HEK293 (cell line): ENCODE measurements around the gene CHST8.
A peak's percentile ranks its signal among the peaks of the same experiment; 100 is the strongest.

Experiments
- AEBP2 ChIP-seq: fragments of 450-650 bp; formaldehyde crosslinking; IDR thresholded peaks from 2 replicates; pipeline ENCODE4 v1.5.1; 2016; ENCODE audit warnings: missing biosample characterization, missing genetic modification characterization, borderline replicate concordance
- EGR2 ChIP-seq: fragments of 450-650 bp; formaldehyde crosslinking; IDR thresholded peaks from 2 replicates; pipeline ENCODE4 v1.5.1; 2016; ENCODE audit warnings: low read depth, missing biosample characterization, missing genetic modification characterization
- HIC1 ChIP-seq: fragments of 450-650 bp; formaldehyde crosslinking; IDR thresholded peaks from 2 replicates; pipeline ENCODE4 v1.5.1; 2016; ENCODE audit warnings: missing biosample characterization, missing genetic modification characterization
- IKZF3 ChIP-seq: fragments of 450-650 bp; IDR thresholded peaks from 2 replicates; pipeline ENCODE4 v1.5.0; 2018; ENCODE audit warnings: missing biosample characterization, mild to moderate bottlenecking, missing genetic modification characterization, moderate library complexity
- KLF1 ChIP-seq: fragments of 450-650 bp; formaldehyde crosslinking; IDR thresholded peaks from 2 replicates; pipeline ENCODE4 v1.5.1; 2016; ENCODE audit warnings: missing biosample characterization, missing genetic modification characterization
- KLF9 ChIP-seq: fragments of 450-650 bp; formaldehyde crosslinking; IDR thresholded peaks from 2 replicates; pipeline ENCODE4 v1.5.1; 2016; ENCODE audit warnings: missing biosample characterization, missing genetic modification characterization, low read depth
- SALL2 ChIP-seq: fragments of 450-650 bp; formaldehyde crosslinking; IDR thresholded peaks from 2 replicates; pipeline ENCODE4 v1.5.0; 2017; ENCODE audit warnings: missing biosample characterization, mild to moderate bottlenecking, missing genetic modification characterization, borderline replicate concordance
- ZBTB17 ChIP-seq: fragments of 450-650 bp; formaldehyde crosslinking; IDR thresholded peaks from 2 replicates; pipeline ENCODE4 v1.5.1; 2016; ENCODE audit warnings: missing biosample characterization, missing genetic modification characterization
- ZBTB26 ChIP-seq: fragments of 450-650 bp; formaldehyde crosslinking; optimal IDR thresholded peaks from 2 replicates; pipeline ENCODE3; 2016; ENCODE audit warnings: missing biosample characterization, mild to moderate bottlenecking, missing genetic modification characterization
- ZFHX2 ChIP-seq: fragments of 450-650 bp; formaldehyde crosslinking; conservative IDR thresholded peaks from 2 replicates; pipeline ENCODE4 v1.5.1; 2016; ENCODE audit warnings: missing biosample characterization, missing genetic modification characterization
- ZNF146 ChIP-seq: fragments of 450-650 bp; formaldehyde crosslinking; IDR thresholded peaks from 2 replicates; pipeline ENCODE4 v1.5.1; 2016; ENCODE audit warnings: missing biosample characterization, missing genetic modification characterization
- ZNF18 ChIP-seq: fragments of 450-650 bp; formaldehyde crosslinking; IDR thresholded peaks from 2 replicates; pipeline ENCODE4 v1.5.1; 2016; ENCODE audit warnings: missing biosample characterization, missing genetic modification characterization
- ZNF19 ChIP-seq: fragments of 450-650 bp; formaldehyde crosslinking; IDR thresholded peaks from 2 replicates; pipeline ENCODE4; 2016; ENCODE audit warnings: missing biosample characterization, missing genetic modification characterization, low read depth
- ZNF221 ChIP-seq: fragments of 450-650 bp; formaldehyde crosslinking; IDR thresholded peaks from 2 replicates; pipeline ENCODE4 v1.5.1; 2017; ENCODE audit warnings: missing biosample characterization, missing genetic modification characterization, borderline replicate concordance
- ZNF266 ChIP-seq: fragments of 450-650 bp; formaldehyde crosslinking; IDR thresholded peaks from 2 replicates; pipeline ENCODE4 v1.5.1; 2016; ENCODE audit warnings: missing biosample characterization, missing genetic modification characterization, low read depth
- ZNF274 ChIP-seq, 2 experiments: fragments of 200-500 bp in 1 of 2; fragments of 450-650 bp in 1 of 2; sonication (Bioruptor generic) in 1 of 2; formaldehyde crosslinking in 1 of 2; IDR thresholded peaks; 2 replicates each; pipeline versions ENCODE4 v1.5.1 to v1.6.1; 2014 to 2016; ENCODE audit warnings: borderline replicate concordance in 1 of 2, inconsistent platforms in 1 of 2, low read length in 1 of 2, missing biosample characterization in 1 of 2, missing genetic modification characterization in 1 of 2
- ZNF311 ChIP-seq: fragments of 450-650 bp; formaldehyde crosslinking; IDR thresholded peaks from 2 replicates; pipeline ENCODE4 v1.5.1; 2017; ENCODE audit warnings: missing biosample characterization, missing genetic modification characterization, borderline replicate concordance
- ZNF341 ChIP-seq: fragments of 450-650 bp; formaldehyde crosslinking; IDR thresholded peaks from 2 replicates; pipeline ENCODE4; 2016; ENCODE audit warnings: low read depth, missing biosample characterization, missing genetic modification characterization
- ZNF473 ChIP-seq: fragments of 450-650 bp; formaldehyde crosslinking; IDR thresholded peaks from 2 replicates; pipeline ENCODE4 v1.5.1; 2017; ENCODE audit warnings: missing biosample characterization, missing genetic modification characterization
- ZNF521 ChIP-seq: fragments of 450-650 bp; formaldehyde crosslinking; IDR thresholded peaks from 2 replicates; pipeline ENCODE4 v1.5.1; 2017; ENCODE audit warnings: missing biosample characterization, mild to moderate bottlenecking, missing genetic modification characterization
- ZNF555 ChIP-seq: fragments of 450-650 bp; formaldehyde crosslinking; conservative IDR thresholded peaks from 2 replicates; pipeline ENCODE4 v1.5.1; 2017; ENCODE audit warnings: missing biosample characterization, mild to moderate bottlenecking, missing genetic modification characterization, inconsistent platforms
- ZNF692 ChIP-seq: fragments of 450-650 bp; formaldehyde crosslinking; IDR thresholded peaks from 2 replicates; pipeline ENCODE4 v1.5.1; 2016; ENCODE audit warnings: missing biosample characterization, missing genetic modification characterization
- ZNF701 ChIP-seq: fragments of 450-650 bp; formaldehyde crosslinking; IDR thresholded peaks from 2 replicates; pipeline ENCODE4 v1.5.1; 2016; ENCODE audit warnings: missing biosample characterization, missing genetic modification characterization
- ZSCAN16 ChIP-seq: fragments of 450-650 bp; formaldehyde crosslinking; IDR thresholded peaks from 2 replicates; pipeline ENCODE4 v1.5.1; 2016; ENCODE audit warnings: missing biosample characterization, missing genetic modification characterization
- ZSCAN4 ChIP-seq: fragments of 450-650 bp; formaldehyde crosslinking; IDR thresholded peaks from 2 replicates; pipeline ENCODE4 v1.5.1; 2017; ENCODE audit warnings: missing biosample characterization, missing genetic modification characterization

CHST8 gene

GRCh38 chr19:33721735-33722297, 100.1 kb downstream of the CHST8 start (continued):
- TF ChIP-seq AEBP2 (no peak), EGR2 (tag by site-specific recombination) (peak; percentile 81), ZSCAN16 (tag by site-specific recombination) (no peak), IKZF3 (no peak), ZSCAN4 (tag by site-specific recombination) (no peak), ZNF341 (tag by site-specific recombination) (no peak), ZNF266 (tag by site-specific recombination) (peak; percentile 43; the same call in 1 of the 2 replicates), SALL2 (tag by site-specific recombination) (0 out of 2 replicates have a peak, but pooled peaks have one; percentile 68), ZNF19 (tag by site-specific recombination) (no peak), KLF1 (tag by site-specific recombination) (0 out of 2 replicates have a peak, but pooled peaks have one; percentile 9), ZNF701 (tag by site-specific recombination) (no peak), ZNF521 (tag by site-specific recombination) (0 out of 2 replicates have a peak, but pooled peaks have one; percentile 68), ZNF473 (tag by site-specific recombination) (no peak), ZNF274 (IDR thresholded peaks at IDR 0.05; ENCODE audit: low read length) (no peak), ZNF274 (tag by site-specific recombination; IDR thresholded peaks at IDR 0.05; ENCODE audit: borderline replicate concordance) (peak; percentile 3; the same call in 1 of the 2 replicates), ZNF18 (no peak), ZNF311 (tag by site-specific recombination) (peak; percentile 85; the same call in 1 of the 2 replicates), ZNF692 (tag by site-specific recombination) (no peak), ZNF146 (peak; percentile 17; the same call in 1 of the 2 replicates), ZBTB26 (no peak), HIC1 (tag by site-specific recombination) (0 out of 2 replicates have a peak, but pooled peaks have one; percentile 13), ZFHX2 (tag by site-specific recombination) (peak; percentile 68), KLF9 (tag by site-specific recombination) (no peak), ZNF221 (tag by site-specific recombination) (no peak), ZNF555 (tag by site-specific recombination) (no peak), ZBTB17 (tag by site-specific recombination) (peak; percentile 92)
- TF ChIP-seq, all 188 proteins: peak for 19
